Osteoblast (primary cell): ENCODE measurements around the gene FBXO9. TPM values are rescaled to one million over a fixed set of nuclear protein-coding genes. Genes with fewer than 3 reads are reported as not detected.
"Not testable (repeated sequence)": the region's sequence is repeated elsewhere in the genome, so short reads cannot be mapped to it uniquely, and the experiment has no call there.

ENCODE experiments used
- DNase-seq: peaks from one replicate; pipeline ENCODE4 v3.0.0; 2011; ENCODE audit warnings: low spot score, mixed read lengths; ENCODE audit not compliant: insufficient read length; ENCODE audit errors: missing footprints
- H2AFZ ChIP-seq: 2 replicates; pipeline ENCODE4 v1.6.0; 2011; ENCODE audit warnings: mild to moderate bottlenecking, low read length
- H3K27ac ChIP-seq: 2 replicates; pipeline ENCODE4 v1.5.1; 2011; ENCODE audit warnings: mild to moderate bottlenecking, low read depth, low read length, moderate library complexity
- H3K27me3 ChIP-seq: 2 replicates; pipeline ENCODE4 v1.6.0; 2012; ENCODE audit warnings: mild to moderate bottlenecking, control low read depth, inconsistent platforms, low read length, moderate library complexity; ENCODE audit not compliant: insufficient read depth
- H3K36me3 ChIP-seq: 2 replicates; pipeline ENCODE4 v1.5.1; 2011; ENCODE audit warnings: mild to moderate bottlenecking, low read length, control low read depth, moderate library complexity; ENCODE audit not compliant: insufficient read depth
- H3K4me1 ChIP-seq: 2 replicates; pipeline ENCODE4 v1.5.1; 2011; ENCODE audit warnings: mild to moderate bottlenecking, low read length, control low read depth, moderate library complexity; ENCODE audit not compliant: insufficient read depth
- H3K4me2 ChIP-seq: 2 replicates; pipeline ENCODE4 v1.6.0; 2011; ENCODE audit warnings: mild to moderate bottlenecking, low read length; ENCODE audit not compliant: insufficient read depth
- H3K4me3 ChIP-seq: fragments of 200-600 bp; sonication (generic); 3 replicates; pipeline ENCODE4 v1.5.1; 2012; ENCODE audit warnings: mild to moderate bottlenecking, low read length, inconsistent platforms; ENCODE audit not compliant: insufficient read depth
- H3K79me2 ChIP-seq: 2 replicates; pipeline ENCODE4 v1.6.0; 2012; ENCODE audit warnings: mild to moderate bottlenecking, low read length, control low read depth, inconsistent platforms; ENCODE audit not compliant: insufficient read depth
- H3K9me3 ChIP-seq: 2 replicates; pipeline ENCODE4 v1.5.1; 2011; ENCODE audit warnings: low read depth, low read length, control low read depth
- H4K20me1 ChIP-seq: 2 replicates; pipeline ENCODE4 v1.6.0; 2012; ENCODE audit warnings: mild to moderate bottlenecking, low read length, control low read depth; ENCODE audit not compliant: insufficient read depth
- total RNA-seq: library from RNA; depleted of rRNA; stranded (reverse); fragments of >200 nt; gene quantifications from 2 replicates; pipeline ENCODE4 v1.2.3, GENCODE V29; 2012
- TF ChIP-seq, protein P1 (sequence below): IDR thresholded peaks from 2 replicates; pipeline ENCODE4 v1.5.1; 2011; ENCODE audit warnings: mild to moderate bottlenecking, low read depth, low read length, moderate library complexity; ENCODE audit errors: extremely low read depth

Gene FBXO9
- total RNA-seq, 1 donor: 53.6 TPM

DNA sequence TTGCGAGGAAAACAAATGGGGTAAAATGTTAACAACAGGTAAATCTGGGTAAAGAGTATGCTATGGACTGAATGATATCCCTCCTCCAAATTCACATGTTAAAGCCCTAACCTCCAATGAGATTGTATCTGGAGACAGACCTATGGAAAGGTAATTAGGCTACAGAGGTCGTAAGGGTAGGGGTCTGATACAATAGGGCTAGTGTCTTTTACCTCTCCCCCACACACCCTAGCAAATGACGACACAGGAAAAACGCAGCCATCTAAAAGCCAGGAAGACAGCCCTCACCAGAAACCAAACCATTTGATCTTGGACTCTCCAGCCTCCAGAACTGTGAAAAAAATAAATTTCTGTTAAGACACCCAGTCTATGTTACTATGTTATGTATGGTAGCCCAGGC is 20.6 kb upstream of the FBXO9 start:
- H3K27ac ChIP-seq: peak overlapping the region; percentile 96

DNA sequence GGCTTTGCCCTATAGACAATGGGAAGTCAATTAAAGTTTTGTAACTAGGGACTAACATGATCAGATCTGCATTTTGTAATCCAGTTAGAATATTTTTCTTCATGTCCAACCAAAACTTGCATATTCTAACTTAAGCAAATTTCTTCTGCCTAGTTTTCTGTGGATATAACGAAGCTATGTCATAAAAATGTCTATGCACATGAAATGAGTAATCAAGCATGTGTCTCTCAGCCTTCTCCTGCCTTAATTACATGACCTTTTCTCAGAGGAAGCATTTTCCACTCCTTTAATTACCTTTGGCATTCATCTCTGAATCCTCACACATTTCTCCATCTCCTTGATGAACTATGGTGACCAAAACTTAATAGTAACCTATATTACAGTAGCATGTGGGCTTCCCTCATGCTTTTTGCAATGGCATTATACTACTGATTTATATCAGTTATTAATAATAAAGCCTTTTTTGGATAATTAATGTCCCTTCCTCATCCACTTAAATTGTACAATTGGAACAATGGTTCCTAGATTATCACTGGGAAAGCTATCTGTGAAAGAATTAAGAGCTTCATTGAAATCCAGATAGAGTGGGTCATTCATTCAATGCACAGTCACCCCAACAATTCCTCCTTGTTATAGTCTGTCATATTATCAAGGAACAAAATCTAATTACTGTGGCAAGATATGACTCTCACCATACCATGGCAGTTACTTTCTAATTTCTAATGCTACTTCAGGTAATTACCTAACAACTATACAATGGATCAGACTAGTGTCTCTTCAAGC is 19.1 kb upstream of the FBXO9 start:
- Histone ChIP-seq H2AFZ (no peak overlapping the region), H3K79me2 (peaks cover 18% of the 10 kb centered on the region), H3K27me3 (no peaks in the 10 kb centered on the region), H4K20me1 (no peaks in the 10 kb centered on the region), H3K36me3 (no peaks in the 10 kb centered on the region), H3K27ac (no peak overlapping the region), H3K4me3 (no peak overlapping the region), H3K4me2 (no peak overlapping the region), H3K9me3 (no peaks in the 10 kb centered on the region), H3K4me1 (peaks cover 55% of the 10 kb centered on the region)
- DNase-seq: no peak
- TF ChIP-seq, protein P1, sequence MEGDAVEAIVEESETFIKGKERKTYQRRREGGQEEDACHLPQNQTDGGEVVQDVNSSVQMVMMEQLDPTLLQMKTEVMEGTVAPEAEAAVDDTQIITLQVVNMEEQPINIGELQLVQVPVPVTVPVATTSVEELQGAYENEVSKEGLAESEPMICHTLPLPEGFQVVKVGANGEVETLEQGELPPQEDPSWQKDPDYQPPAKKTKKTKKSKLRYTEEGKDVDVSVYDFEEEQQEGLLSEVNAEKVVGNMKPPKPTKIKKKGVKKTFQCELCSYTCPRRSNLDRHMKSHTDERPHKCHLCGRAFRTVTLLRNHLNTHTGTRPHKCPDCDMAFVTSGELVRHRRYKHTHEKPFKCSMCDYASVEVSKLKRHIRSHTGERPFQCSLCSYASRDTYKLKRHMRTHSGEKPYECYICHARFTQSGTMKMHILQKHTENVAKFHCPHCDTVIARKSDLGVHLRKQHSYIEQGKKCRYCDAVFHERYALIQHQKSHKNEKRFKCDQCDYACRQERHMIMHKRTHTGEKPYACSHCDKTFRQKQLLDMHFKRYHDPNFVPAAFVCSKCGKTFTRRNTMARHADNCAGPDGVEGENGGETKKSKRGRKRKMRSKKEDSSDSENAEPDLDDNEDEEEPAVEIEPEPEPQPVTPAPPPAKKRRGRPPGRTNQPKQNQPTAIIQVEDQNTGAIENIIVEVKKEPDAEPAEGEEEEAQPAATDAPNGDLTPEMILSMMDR: no peak

More for the DNA sequence above, 20.6 kb upstream of the FBXO9 start:
- no peak overlapping the region for H3K4me3 ChIP-seq
- H3K27me3 ChIP-seq: no peaks in the 10 kb centered on the region
- peaks cover 63% of the 10 kb centered on the region for H3K4me1 ChIP-seq
- no peak for DNase-seq
- no peaks in the 10 kb centered on the region for H4K20me1 ChIP-seq
- no peaks in the 10 kb centered on the region for H3K9me3 ChIP-seq
- H2AFZ ChIP-seq: no peak overlapping the region
- TF ChIP-seq, protein P1: no peak
- peaks cover 15% of the 10 kb centered on the region for H3K79me2 ChIP-seq
- peaks cover 13% of the 10 kb centered on the region for H3K36me3 ChIP-seq
- peak overlapping the region; percentile 49 for H3K4me2 ChIP-seq

DNA sequence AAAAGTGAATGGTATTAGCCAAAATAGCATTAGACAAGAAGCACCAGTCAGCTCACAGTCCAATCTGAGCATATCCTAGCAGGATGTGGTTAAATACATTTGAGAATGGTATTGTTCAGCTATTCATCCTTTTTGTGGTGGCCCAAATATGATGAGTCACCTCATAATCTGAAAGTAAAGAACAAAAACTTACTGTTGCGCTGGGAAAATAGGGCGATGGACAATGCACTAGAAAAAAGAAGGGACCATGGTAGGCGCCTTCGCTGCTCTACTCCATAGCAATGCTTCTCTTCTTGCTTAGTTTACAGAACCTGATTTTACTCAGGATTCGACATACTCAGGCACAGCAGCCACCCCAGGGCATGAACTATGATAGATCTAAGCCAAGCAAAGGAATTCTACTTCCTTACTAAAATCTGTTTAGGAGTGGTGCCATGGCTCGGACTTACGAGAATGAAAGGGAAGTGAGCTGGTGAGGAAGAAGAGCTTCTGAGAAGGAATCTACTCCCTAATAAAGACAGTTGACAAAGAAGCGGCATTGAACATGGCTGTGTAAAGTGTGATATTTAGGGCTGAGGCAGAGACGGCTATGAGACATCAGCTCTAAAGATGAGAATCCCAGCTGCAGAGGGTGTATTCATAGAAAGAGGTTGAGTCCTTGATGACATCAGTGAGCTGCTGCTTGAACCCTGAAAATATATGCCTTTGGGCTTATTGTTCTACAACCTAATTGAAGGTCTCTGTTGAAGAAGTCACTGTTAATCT is 16.6 kb upstream of the FBXO9 start:
- Histone ChIP-seq H4K20me1 (no peaks in the 10 kb centered on the region), H3K9me3 (no peaks in the 10 kb centered on the region), H3K4me1 (peaks cover 32% of the 10 kb centered on the region), H3K79me2 (peaks cover 22% of the 10 kb centered on the region), H3K4me2 (peak overlapping the region; percentile 80), H3K36me3 (no peaks in the 10 kb centered on the region), H2AFZ (peak overlapping the region; percentile 61), H3K4me3 (peak overlapping the region; percentile 57), H3K27me3 (no peaks in the 10 kb centered on the region), H3K27ac (peak overlapping the region; percentile 91)
- peak; percentile 32 for DNase-seq
- TF ChIP-seq, protein P1: no peak

DNA sequence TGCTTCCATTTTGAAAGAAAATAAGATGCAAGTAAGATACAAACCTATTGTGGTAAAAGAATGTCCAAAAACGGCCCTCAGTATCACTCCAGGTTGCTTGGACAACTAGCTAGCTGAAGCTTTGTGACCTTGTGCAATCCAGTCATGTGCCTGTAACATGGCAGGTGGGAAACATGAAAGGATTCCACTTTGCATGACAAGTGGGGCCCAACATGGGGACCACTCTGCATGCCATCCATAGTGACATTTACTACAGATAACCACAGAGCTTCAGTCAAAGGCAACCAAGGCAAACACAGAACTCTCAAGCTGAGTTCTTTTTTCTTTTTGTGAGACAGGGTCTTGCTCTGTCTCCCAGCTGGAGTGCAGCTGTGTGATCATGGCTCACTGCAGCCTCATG is 15.8 kb upstream of the FBXO9 start:
- no peaks in the 10 kb centered on the region for H3K36me3 ChIP-seq
- no peak overlapping the region for H2AFZ ChIP-seq
- TF ChIP-seq, protein P1: no peak
- no peak for DNase-seq
- H3K4me3 ChIP-seq: no peak overlapping the region
- H3K9me3 ChIP-seq: no peaks in the 10 kb centered on the region
- no peaks in the 10 kb centered on the region for H4K20me1 ChIP-seq
- H3K4me2 ChIP-seq: no peak overlapping the region
- no peaks in the 10 kb centered on the region for H3K27me3 ChIP-seq
- H3K4me1 ChIP-seq: peaks cover 24% of the 10 kb centered on the region
- peak overlapping the region; percentile 91 for H3K27ac ChIP-seq
- H3K79me2 ChIP-seq: peaks cover 30% of the 10 kb centered on the region

DNA sequence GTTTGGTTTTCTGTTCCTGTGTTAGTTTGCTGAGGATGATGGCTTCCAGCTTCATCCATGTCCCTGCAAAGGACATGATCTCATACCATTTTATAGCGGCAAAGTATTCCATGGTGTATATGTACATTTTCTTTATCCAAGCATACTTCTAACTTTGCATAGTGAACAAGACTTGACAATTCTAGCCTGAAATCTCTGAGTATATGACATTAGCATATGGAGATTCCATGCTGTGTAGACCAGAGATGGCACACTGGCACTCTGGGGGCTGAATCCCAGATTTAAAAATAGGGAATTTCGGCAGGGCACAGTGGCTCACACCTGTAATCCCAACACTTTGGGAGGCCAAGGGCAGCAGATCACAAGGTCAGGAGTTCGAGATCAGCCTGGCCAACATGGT is 13.1 kb upstream of the FBXO9 start:
- H3K36me3 ChIP-seq, H4K20me1 ChIP-seq, H3K27me3 ChIP-seq, H3K4me3 ChIP-seq, H3K27ac ChIP-seq, DNase-seq, H3K9me3 ChIP-seq, H2AFZ ChIP-seq, H3K4me2 ChIP-seq: not testable (repeated sequence)
- Histone ChIP-seq H3K4me1 (peaks cover 21% of the 10 kb centered on the region), H3K79me2 (peaks cover 45% of the 10 kb centered on the region)
